Brain microvascular endothelial cell (primary cell): ENCODE results near the gene PRMT1.

Source experiments
- DNase-seq: peaks from one replicate; pipeline ENCODE4 v3.0.0-alpha.2; 2020
- H3K27ac ChIP-seq: fragments of 250-450 bp; sonication (Bioruptor Pico); 2 replicates; pipeline ENCODE4 v1.5.1; 2020; ENCODE audit warnings: mild to moderate bottlenecking, moderate library complexity
- H3K27me3 ChIP-seq: fragments of 250-450 bp; sonication (Bioruptor Pico); replicated peaks from 2 replicates; pipeline ENCODE4 v1.5.1; 2020; ENCODE audit warnings: mild to moderate bottlenecking
- H3K36me3 ChIP-seq: fragments of 250-450 bp; sonication (Bioruptor Pico); replicated peaks from 2 replicates; pipeline ENCODE4 v1.5.1; 2020; ENCODE audit warnings: mild to moderate bottlenecking
- H3K4me3 ChIP-seq: 2 replicates; pipeline ENCODE4 v1.5.1; 2011; ENCODE audit warnings: low read depth, mild to moderate bottlenecking, control low read depth, low read length, moderate library complexity
- CTCF ChIP-seq: IDR thresholded peaks from 2 replicates; pipeline ENCODE4 v1.5.1; 2011; ENCODE audit warnings: low read depth, mild to moderate bottlenecking, moderate library complexity, low read length, control low read depth, inconsistent platforms; ENCODE audit errors: missing control alignments
- in situ Hi-C: cut with HindIII; loops from 2 replicates; pipeline ENCODE4 v1.10.0; 2017; ENCODE audit warnings: low sequenced_read_pairs, low pct_ligation_motif_present

PRMT1 gene

DNA sequence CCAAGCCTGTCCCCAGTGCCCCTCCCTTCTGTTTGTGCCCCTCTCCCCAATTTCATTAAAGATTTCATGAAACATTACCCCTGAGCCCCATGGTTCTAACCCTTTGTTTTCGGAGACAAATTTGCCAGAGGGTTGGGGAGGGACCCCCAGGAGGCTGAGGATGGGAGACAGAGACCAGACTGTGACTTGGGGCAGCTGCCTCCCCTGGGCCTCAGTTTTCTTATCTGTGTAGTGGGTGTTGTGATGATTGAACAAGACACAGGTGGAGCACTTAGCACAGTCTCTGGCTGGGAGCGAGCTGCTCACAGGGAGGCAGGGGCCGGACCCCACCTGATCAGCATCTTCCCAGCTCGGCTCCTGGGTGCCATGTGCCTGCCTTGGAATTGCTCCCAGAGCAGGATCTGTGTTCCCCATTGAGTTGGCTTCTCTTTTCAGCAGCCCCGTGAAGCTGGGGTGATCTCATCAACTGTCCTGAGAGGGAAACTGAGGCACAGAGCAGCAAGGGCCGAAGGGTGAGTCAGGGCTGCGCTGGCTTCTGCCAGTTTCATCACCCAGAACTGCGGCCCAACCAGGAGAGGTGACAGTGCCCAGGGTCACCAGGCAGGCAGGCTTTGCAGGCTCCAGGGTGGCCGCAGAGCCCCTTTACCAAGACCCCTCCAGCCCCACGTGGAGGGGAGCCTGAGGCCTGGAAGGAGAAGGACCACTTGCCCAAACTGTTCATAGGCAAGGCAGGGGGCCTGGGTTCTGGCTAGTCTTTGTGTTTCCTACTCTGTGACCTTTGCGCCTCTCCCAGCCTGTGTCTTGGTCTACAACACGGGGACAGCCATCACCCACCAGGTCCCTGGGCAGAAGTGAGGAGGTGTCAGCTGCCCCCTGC is 18.3 kb upstream of the PRMT1 start:
- Histone ChIP-seq H3K27ac (no peak overlapping the region), H3K36me3 (peaks cover 85% of the 10 kb centered on the region), H3K27me3 (no peaks in the 10 kb centered on the region), H3K4me3 (no peak overlapping the region)
- no peak for TF ChIP-seq CTCF
- no peak for DNase-seq
- in situ Hi-C loops = no loop called here

DNA sequence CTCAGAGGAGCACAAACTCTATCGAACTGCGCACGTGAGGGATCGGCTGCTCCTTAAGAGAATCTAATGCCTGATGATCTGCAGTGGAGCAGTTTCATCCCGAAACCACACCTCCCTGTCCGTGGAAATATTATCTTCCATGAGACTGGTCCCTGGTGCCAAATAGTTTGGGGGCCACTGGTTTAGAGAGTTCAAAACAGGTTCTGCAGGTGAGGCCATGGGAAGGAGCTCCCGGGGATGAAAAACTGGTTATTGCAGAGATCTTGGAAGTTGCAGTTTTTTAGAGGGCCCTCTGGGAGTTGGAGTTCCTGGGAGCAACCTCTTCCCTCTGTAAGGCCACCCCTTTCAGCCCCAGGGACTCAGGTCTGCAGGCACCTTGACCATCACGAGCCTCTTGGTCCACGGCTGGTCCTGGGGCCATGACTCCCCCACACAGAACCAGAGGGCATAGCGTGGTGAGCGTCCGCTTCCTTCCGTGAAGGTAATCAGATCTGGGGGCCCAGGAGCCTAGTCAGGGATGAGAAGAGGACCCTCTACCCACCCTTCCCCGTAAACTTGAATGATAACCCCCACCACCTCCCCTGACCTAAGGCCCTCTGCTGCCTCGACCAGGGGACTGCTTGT is 16.6 kb upstream of the PRMT1 start:
- no peak overlapping the region for H3K4me3 ChIP-seq
- peaks cover 70% of the 10 kb centered on the region for H3K36me3 ChIP-seq
- H3K27me3 ChIP-seq = no peaks in the 10 kb centered on the region
- H3K27ac ChIP-seq = no peak overlapping the region
- no peak for DNase-seq
- in situ Hi-C loops = no loop called here
- no peak for TF ChIP-seq CTCF

DNA sequence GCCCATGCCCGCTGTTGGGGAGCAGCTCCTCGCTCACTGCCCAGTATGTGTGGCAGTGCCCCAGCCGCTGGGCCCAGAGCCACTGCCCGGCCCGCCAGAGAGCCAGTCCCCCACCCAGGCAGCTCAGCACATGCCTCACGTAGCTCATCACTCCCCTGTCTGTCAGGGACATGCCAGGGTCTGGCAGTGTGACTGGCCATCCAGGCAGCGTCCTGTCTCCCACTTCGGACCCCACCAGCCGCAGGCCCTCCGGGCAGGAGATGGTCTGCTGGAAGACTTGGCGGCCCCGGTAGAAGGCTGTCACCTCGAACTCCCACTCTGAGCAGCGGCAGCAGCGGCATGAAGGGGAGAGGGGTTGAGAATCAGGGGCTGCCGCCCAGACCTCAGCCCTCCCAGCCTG is 15.1 kb upstream of the PRMT1 start:
- H3K27ac ChIP-seq = no peak overlapping the region
- peaks cover 55% of the 10 kb centered on the region for H3K36me3 ChIP-seq
- H3K27me3 ChIP-seq = no peaks in the 10 kb centered on the region
- no peak for DNase-seq
- no peak for TF ChIP-seq CTCF
- in situ Hi-C loops = no loop called here
- H3K4me3 ChIP-seq = no peak overlapping the region

DNA sequence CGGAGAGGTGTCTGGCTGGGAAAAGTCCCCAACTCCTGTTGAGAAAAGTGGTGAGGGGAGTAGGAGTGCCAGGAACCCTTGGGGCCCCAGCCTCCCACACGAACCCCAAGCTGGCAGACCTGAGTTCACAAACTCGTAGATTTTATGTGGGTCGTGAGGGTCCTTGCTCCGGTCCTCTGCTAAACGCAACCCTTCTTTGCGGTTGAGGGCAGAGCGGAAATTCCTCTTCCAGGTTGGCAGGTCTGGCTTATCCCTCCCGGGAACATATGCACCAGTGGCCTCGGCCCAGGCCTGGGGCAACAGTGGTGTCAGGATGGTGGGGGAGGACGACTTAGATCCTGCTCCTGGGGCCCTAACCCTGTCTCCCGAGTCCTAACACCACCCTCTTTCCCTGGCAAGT is 13.8 kb upstream of the PRMT1 start:
- Histone ChIP-seq H3K27ac (no peak overlapping the region), H3K4me3 (no peak overlapping the region), H3K27me3 (no peaks in the 10 kb centered on the region), H3K36me3 (peaks cover 45% of the 10 kb centered on the region)
- in situ Hi-C loops = no loop called here
- no peak for DNase-seq
- no peak for TF ChIP-seq CTCF

- TF ChIP-seq CTCF = peak; percentile 21
- Histone ChIP-seq H3K27ac (peak overlapping the region; percentile 24), H3K36me3 (peaks cover 34% of the 10 kb centered on the region), H3K27me3 (no peaks in the 10 kb centered on the region), H3K4me3 (peak overlapping the region; percentile 92)
- in situ Hi-C loops = no loop called here
- DNase-seq = peak; percentile 74
Observed at GRCh38 chr19:49664171-49665035, 12.7 kb upstream of the PRMT1 start.
